Neural cell (in vitro differentiated cells): ENCODE measurements around the gene FBN1.

Experiments used
- EP300 ChIP-seq: fragments of 450-650 bp; conservative IDR thresholded peaks from 2 replicates; pipeline ENCODE4 v1.6.1; 2014; ENCODE audit warnings: antibody characterized with exemption, mild to moderate bottlenecking, moderate library complexity; ENCODE audit not compliant: poor library complexity, severe bottlenecking
- EZH2 ChIP-seq: fragments of 200-600, 300-800 bp; shearing (Covaris generic), sonication (generic); IDR thresholded peaks from 2 replicates; pipeline ENCODE4 v1.6.1; 2014; ENCODE audit warnings: antibody characterized with exemption, low read length, borderline replicate concordance, mild to moderate bottlenecking; ENCODE audit not compliant: insufficient read depth, poor library complexity, severe bottlenecking
- MXI1 ChIP-seq: fragments of 450-650 bp; conservative IDR thresholded peaks from 2 replicates; pipeline ENCODE4 v1.6.1; 2014; ENCODE audit warnings: antibody characterized with exemption, mild to moderate bottlenecking; ENCODE audit not compliant: poor library complexity, severe bottlenecking
- POLR2AphosphoS5 ChIP-seq: IDR thresholded peaks from 2 replicates; pipeline ENCODE4 v1.6.1; 2012
- RAD21 ChIP-seq: fragments of 450-650 bp; conservative IDR thresholded peaks from 2 replicates; pipeline ENCODE4 v1.6.1; 2014; ENCODE audit warnings: antibody characterized with exemption, mild to moderate bottlenecking, moderate library complexity
- REST ChIP-seq: IDR thresholded peaks from 2 replicates; pipeline ENCODE4 v1.6.1; 2012; ENCODE audit warnings: borderline replicate concordance
- SMC3 ChIP-seq: fragments of 450-650 bp; conservative IDR thresholded peaks from 2 replicates; pipeline ENCODE4 v1.6.1; 2014; ENCODE audit warnings: antibody characterized with exemption, mild to moderate bottlenecking, moderate library complexity; ENCODE audit not compliant: poor library complexity
- TAF1 ChIP-seq: IDR thresholded peaks from 2 replicates; pipeline ENCODE4 v1.6.1; 2012; ENCODE audit warnings: low read depth
- TF ChIP-seq, protein P1 (sequence below): fragments of 450-650 bp; IDR thresholded peaks from 2 replicates; pipeline ENCODE4 v1.5.1; 2014; ENCODE audit warnings: antibody characterized with exemption, mild to moderate bottlenecking, moderate library complexity; ENCODE audit not compliant: poor library complexity, severe bottlenecking

- TF ChIP-seq, protein P1, sequence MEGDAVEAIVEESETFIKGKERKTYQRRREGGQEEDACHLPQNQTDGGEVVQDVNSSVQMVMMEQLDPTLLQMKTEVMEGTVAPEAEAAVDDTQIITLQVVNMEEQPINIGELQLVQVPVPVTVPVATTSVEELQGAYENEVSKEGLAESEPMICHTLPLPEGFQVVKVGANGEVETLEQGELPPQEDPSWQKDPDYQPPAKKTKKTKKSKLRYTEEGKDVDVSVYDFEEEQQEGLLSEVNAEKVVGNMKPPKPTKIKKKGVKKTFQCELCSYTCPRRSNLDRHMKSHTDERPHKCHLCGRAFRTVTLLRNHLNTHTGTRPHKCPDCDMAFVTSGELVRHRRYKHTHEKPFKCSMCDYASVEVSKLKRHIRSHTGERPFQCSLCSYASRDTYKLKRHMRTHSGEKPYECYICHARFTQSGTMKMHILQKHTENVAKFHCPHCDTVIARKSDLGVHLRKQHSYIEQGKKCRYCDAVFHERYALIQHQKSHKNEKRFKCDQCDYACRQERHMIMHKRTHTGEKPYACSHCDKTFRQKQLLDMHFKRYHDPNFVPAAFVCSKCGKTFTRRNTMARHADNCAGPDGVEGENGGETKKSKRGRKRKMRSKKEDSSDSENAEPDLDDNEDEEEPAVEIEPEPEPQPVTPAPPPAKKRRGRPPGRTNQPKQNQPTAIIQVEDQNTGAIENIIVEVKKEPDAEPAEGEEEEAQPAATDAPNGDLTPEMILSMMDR, result no peak
- TF ChIP-seq EZH2, result no peak
- no peak for TF ChIP-seq RAD21
- no peak for TF ChIP-seq TAF1
- TF ChIP-seq REST, result no peak
- TF ChIP-seq MXI1, result no peak
- no peak for TF ChIP-seq POLR2AphosphoS5
- TF ChIP-seq EP300, result no peak
- TF ChIP-seq SMC3, result no peak
Measured at GRCh38 chr15:48447058-48447457, 198.5 kb downstream of the FBN1 start.
